ENCODE measurements around the gene UTS2B. TPM values are rescaled to one million over a fixed set of nuclear protein-coding genes. Genes with fewer than 3 reads are reported as not detected.

UTS2B gene
- total and polyA plus RNA-seq, 8 donors = 0.09 to 0.35 (median 0.26) TPM; not detected in 3

DNA sequence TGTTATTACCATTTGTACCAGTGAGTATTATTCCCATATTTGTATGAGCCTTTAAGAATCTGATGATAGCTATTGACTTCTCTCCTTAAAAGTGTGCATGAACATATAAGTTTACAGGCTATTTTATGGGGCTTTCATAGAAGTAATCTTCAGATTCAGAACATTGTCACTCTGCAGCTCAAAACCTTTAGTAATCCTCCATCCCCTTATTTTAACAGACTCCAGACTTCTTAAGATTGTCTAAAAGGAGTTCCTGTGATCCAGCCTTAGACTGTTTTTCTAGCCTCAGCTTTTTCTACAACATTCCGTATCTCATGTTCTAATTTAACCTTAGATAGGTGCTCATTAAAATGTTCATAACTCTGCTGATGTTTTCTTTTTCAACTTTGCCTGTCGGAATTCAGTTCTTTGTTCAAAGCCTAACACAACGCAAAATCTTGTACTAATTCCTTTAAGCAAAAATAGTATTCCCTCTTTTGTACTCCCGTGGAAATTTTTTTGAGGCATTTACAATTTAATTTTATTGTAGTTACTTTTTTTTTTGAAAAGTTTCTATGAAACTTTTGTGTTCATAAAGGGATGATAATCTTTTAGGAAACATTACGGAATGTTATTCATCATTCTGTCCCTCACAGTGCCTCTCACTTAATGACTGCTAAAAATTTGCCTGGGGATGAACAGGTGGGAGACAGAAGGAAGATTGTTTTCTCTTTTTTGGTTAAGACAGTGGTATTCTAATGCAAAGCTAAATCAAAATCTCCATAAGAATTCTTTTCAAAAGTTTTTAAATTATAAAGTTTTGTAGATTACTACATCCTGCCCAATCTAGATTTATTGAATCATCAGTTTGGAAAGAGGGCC is 38.7 kb upstream of the UTS2B start:
- Histone ChIP-seq H3K4me1 (no peaks in the 10 kb centered on the region), H3K27me3 (no peaks in the 10 kb centered on the region), H3K27ac (no peak overlapping the region), H3K36me3 (peaks cover 0 to 28% (median 5%) of the 10 kb centered on the region in 3 donors), H3K4me3 (no peak overlapping the region), H3K9me3 (no peaks in the 10 kb centered on the region)
- DNase-seq (no peak), FAIRE-seq (no peak), ATAC-seq (no peak)
- WGBS, 2 donors = 84 to 92% methylated on average over 5 of the region's 5 CpGs
- intact Hi-C loops (cut with DNase I) = no loop called here
- TF ChIP-seq, protein P1, sequence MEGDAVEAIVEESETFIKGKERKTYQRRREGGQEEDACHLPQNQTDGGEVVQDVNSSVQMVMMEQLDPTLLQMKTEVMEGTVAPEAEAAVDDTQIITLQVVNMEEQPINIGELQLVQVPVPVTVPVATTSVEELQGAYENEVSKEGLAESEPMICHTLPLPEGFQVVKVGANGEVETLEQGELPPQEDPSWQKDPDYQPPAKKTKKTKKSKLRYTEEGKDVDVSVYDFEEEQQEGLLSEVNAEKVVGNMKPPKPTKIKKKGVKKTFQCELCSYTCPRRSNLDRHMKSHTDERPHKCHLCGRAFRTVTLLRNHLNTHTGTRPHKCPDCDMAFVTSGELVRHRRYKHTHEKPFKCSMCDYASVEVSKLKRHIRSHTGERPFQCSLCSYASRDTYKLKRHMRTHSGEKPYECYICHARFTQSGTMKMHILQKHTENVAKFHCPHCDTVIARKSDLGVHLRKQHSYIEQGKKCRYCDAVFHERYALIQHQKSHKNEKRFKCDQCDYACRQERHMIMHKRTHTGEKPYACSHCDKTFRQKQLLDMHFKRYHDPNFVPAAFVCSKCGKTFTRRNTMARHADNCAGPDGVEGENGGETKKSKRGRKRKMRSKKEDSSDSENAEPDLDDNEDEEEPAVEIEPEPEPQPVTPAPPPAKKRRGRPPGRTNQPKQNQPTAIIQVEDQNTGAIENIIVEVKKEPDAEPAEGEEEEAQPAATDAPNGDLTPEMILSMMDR (IDR thresholded peaks at IDR 0.05) = no peak

DNA sequence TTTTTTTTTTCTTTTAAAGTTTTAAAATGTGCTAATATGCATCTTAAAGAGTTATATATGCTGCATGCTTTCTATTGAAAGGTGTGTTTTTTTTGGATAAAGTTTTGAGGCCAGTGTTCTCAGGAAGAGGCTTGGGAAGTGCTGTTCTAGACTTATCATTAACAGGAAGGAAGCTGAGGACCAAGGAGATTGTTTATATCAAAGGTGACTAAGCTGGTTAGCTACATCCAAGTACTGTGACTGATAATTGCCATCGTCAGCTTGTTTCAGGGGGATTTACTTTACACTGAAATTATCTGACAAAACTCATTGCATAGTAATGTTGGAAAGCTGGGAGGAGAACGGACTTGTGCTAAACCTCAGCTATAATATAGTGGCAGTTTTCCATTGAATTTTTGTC is 36.3 kb upstream of the UTS2B start:
- intact Hi-C loops (cut with DNase I) = no loop called here
- FAIRE-seq (no peak), ATAC-seq (no peak)

DNA sequence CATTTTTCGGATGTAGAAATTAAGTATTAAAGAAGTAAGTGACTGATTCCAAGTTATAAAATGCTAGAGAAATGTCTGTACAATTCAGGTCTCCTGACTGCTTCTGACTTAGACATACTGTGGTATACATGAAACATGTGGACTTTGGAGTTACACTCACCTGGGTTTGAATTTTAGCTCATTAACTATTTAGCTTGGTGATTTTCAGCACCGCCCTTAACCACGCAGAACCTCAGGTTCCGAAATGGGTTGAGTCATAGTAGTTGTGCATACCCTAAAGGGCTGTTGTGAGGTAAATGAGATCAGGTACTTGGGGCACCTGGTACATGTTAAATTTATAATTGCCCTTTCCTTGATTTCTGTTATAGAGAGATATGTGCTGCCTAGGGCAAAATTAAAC is 32.9 kb upstream of the UTS2B start:
- ATAC-seq (no peak), DNase-seq (no peak), FAIRE-seq (no peak)
- Histone ChIP-seq H3K36me3 (peaks cover 0 to 66% (median under 1%) of the 10 kb centered on the region in 3 donors), H3K27ac (no peak overlapping the region), H3K9me3 (no peaks in the 10 kb centered on the region), H3K27me3 (no peaks in the 10 kb centered on the region), H3K4me3 (no peak overlapping the region), H3K4me1 (no peaks in the 10 kb centered on the region)
- WGBS, 2 donors = 81 to 94% methylated on average over 4 of the region's 4 CpGs
- intact Hi-C loops (cut with DNase I) = no loop called here
- TF ChIP-seq, protein P1 (IDR thresholded peaks at IDR 0.05) = no peak

More for the DNA sequence above, 36.3 kb upstream of the UTS2B start:
- H3K9me3 ChIP-seq = no peaks in the 10 kb centered on the region
- H3K4me1 ChIP-seq = no peaks in the 10 kb centered on the region
- H3K36me3 ChIP-seq = peaks cover 0 to 48% (median 5%) of the 10 kb centered on the region in 3 donors
- no peak overlapping the region for H3K4me3 ChIP-seq
- DNase-seq = no peak
- TF ChIP-seq, protein P1 (IDR thresholded peaks at IDR 0.05) = no peak
- no peak overlapping the region for H3K27ac ChIP-seq
- WGBS, 2 donors = 90 to 95% methylated on average over 2 of the region's 2 CpGs
- no peaks in the 10 kb centered on the region for H3K27me3 ChIP-seq

DNA sequence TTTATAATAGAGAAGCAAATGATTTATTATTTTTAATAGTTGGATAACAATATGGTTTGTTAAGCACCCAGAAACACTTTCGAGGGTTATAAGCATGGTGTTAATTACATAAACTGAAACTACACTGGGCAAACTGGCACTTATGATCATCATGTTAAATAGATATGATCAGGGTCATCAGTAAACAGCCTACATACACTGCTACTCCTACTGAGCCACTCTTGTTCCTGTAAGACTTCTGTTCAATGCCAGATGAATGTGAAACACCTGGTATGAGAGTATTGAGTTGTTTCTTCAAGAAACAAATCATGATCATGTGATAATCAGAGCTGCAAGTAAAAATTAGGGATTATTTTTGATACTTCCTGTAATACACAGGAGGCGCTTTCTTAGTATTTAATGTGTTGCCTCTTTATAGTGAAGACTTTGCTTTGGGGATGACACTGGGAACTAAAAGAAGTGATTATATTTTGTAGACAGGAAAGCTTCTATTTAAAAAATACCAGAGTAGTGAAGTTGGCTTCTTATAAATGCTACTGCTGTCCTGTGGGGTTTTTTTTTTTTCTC is 32.3 kb upstream of the UTS2B start:
- Histone ChIP-seq H3K27ac (no peak overlapping the region), H3K4me1 (peaks cover 0 to under 1% (median 0%) of the 10 kb centered on the region in 3 donors), H3K36me3 (peaks cover 0 to 66% (median 0%) of the 10 kb centered on the region in 3 donors), H3K27me3 (no peaks in the 10 kb centered on the region), H3K4me3 (no peak overlapping the region), H3K9me3 (no peaks in the 10 kb centered on the region)
- TF ChIP-seq, protein P1 (IDR thresholded peaks at IDR 0.05) = no peak
- intact Hi-C loops (cut with DNase I) = no loop called here
- WGBS, 2 donors = 90 to 95% methylated on average over 2 of the region's 2 CpGs
- ATAC-seq (no peak), FAIRE-seq (no peak), DNase-seq (no peak)

DNA sequence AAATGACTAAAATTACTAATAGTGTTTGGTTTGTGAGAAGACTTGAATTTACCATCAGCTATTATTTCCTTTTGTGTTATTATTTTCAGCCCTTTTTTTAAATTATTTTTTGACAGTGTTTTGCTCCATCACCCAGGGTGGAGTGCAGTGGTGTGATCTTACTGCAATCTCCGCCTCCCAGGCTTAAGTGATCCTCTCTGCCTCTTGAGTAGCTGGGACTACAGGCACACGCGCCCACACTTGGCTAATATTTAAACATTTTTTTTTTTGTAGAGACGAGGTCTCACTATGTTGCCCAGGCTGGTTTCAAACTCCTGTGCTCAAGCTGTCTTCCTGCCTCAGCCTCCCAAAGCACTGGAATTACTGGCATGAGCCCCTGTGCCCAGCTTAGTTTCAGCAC is 31.7 kb upstream of the UTS2B start:
- FAIRE-seq (no peak), DNase-seq (no peak), ATAC-seq (no peak)
- Histone ChIP-seq H3K4me3 (no peak overlapping the region), H3K9me3 (no peaks in the 10 kb centered on the region), H3K27me3 (no peaks in the 10 kb centered on the region), H3K36me3 (peaks cover 0 to 63% (median 0%) of the 10 kb centered on the region in 3 donors), H3K27ac (no peak overlapping the region), H3K4me1 (peaks cover 0 to 5% (median 0%) of the 10 kb centered on the region in 3 donors)
- TF ChIP-seq, protein P1 (IDR thresholded peaks at IDR 0.05) = no peak
- intact Hi-C loops (cut with DNase I) = no loop called here
- 66 to 74% methylated on average over 4 of the region's 4 CpGs for WGBS, 2 donors
